PC-3 (cell line): Measurements from ENCODE around the gene PLXNA3. TPM values are rescaled to one million over a fixed set of nuclear protein-coding genes. Genes with fewer than 3 reads are reported as not detected.

ENCODE experiments used
- ATAC-seq: fragments of 200-7000 bp; cut with Tn5 transposase; 2 replicates; pipeline ENCODE4 v1.9.1; 2020; ENCODE audit warnings: mild to moderate bottlenecking, moderate library complexity
- BruUV-seq: library from RNA; stranded (reverse); fragments of 400-500 nt; replicated peaks from 2 replicates; lab custom pipeline; 2021; lab: Mats Ljungman, UMichigan
- CTCF ChIA-PET: fragments of 300-600 bp; sonication (Branson Sonifier 250); formaldehyde crosslinking; loops from one replicate; lab custom pipeline; 2022; ENCODE audit warnings: antibody characterized with exemption; lab: Charles Lee
- POLR2A ChIA-PET: fragments of 300-600 bp; sonication (Branson Sonifier 250); formaldehyde crosslinking; loops from one replicate; lab custom pipeline; 2022; ENCODE audit warnings: antibody characterized with exemption; ENCODE audit not compliant: unreplicated experiment; lab: Charles Lee
- DNase-seq: peaks from one replicate; pipeline ENCODE4 v3.0.0-alpha.2; 2015
- H2AFZ ChIP-seq: fragments of 300-600 bp; sonication (generic); 2 replicates; pipeline ENCODE4 v1.6.0; 2016; ENCODE audit warnings: antibody characterized with exemption, low read length
- H3F3A ChIP-seq: fragments of 300-600 bp; sonication (generic); one replicate; pipeline ENCODE4 v1.6.0; 2017; ENCODE audit warnings: antibody characterized with exemption, low read length, control low read depth, mild to moderate bottlenecking; ENCODE audit not compliant: unreplicated experiment
- H3K27ac ChIP-seq: fragments of 300-600 bp; sonication (generic); 2 replicates; pipeline ENCODE4 v1.5.1; 2016; ENCODE audit warnings: mild to moderate bottlenecking, low read length
- H3K27me3 ChIP-seq: fragments of 300-600 bp; sonication (generic); 2 replicates; pipeline ENCODE4 v1.6.1; 2016; ENCODE audit warnings: low read length, mixed read lengths
- H3K36me3 ChIP-seq: fragments of 300-600 bp; sonication (generic); 2 replicates; pipeline ENCODE4 v1.6.1; 2016; ENCODE audit warnings: low read depth, mixed run types, low read length, mixed read lengths
- H3K4me1 ChIP-seq: fragments of 300-600 bp; sonication (generic); 2 replicates; pipeline ENCODE4 v1.5.1; 2016; ENCODE audit warnings: low read length; ENCODE audit not compliant: insufficient read depth
- H3K4me2 ChIP-seq: fragments of 300-600 bp; sonication (generic); 2 replicates; pipeline ENCODE4 v1.6.0; 2016; ENCODE audit warnings: low read length
- H3K4me3 ChIP-seq: fragments of 300-600 bp; sonication (generic); 2 replicates; pipeline ENCODE4 v1.5.1; 2016; ENCODE audit warnings: mild to moderate bottlenecking, low read length, mixed read lengths
- H3K79me2 ChIP-seq: fragments of 300-600 bp; sonication (generic); 2 replicates; pipeline ENCODE4 v1.6.1; 2017; ENCODE audit warnings: low read length, mixed read lengths
- H3K9ac ChIP-seq: fragments of 300-600 bp; sonication (generic); 2 replicates; pipeline ENCODE4 v1.6.0; 2016; ENCODE audit warnings: mild to moderate bottlenecking, low read length
- H3K9me2 ChIP-seq: fragments of 300-600 bp; sonication (generic); replicated peaks from 2 replicates; pipeline ENCODE4 v1.6.1; 2016; ENCODE audit warnings: mixed run types, low read length, mixed read lengths
- H3K9me3 ChIP-seq: fragments of 300-600 bp; sonication (generic); 2 replicates; pipeline ENCODE4 v1.6.1; 2016; ENCODE audit warnings: low read length, mixed read lengths
- H4K20me1 ChIP-seq: fragments of 300-600 bp; sonication (generic); 2 replicates; pipeline ENCODE4 v1.6.1; 2016; ENCODE audit warnings: low read length, mixed read lengths
- EZH2 ChIP-seq: fragments of 300-600 bp; sonication (generic); IDR thresholded peaks from one replicate; pipeline ENCODE4 v1.6.1; 2017; ENCODE audit warnings: antibody characterized with exemption, mild to moderate bottlenecking, low read length; ENCODE audit not compliant: unreplicated experiment
- EZH2phosphoT487 ChIP-seq: fragments of 300-600 bp; sonication (generic); IDR thresholded peaks from 2 replicates; pipeline ENCODE4 v1.6.1; 2018; ENCODE audit warnings: mild to moderate bottlenecking, antibody characterized with exemption, low read length, borderline replicate concordance
- intact Hi-C: fragments of 100-400 bp; cut with micrococcal nuclease; formaldehyde crosslinking; loops from 2 replicates; pipeline ENCODE4 v1.9.0; 2023
- total RNA-seq: library from RNA; depleted of rRNA; stranded (reverse); fragments of >200 nt; gene quantifications from 2 replicates; pipeline ENCODE4 v1.2.3, GENCODE V29; 2014
- TF ChIP-seq, protein P1 (sequence below): fragments of 300-600 bp; sonication (generic); conservative IDR thresholded peaks from 2 replicates; pipeline ENCODE4 v1.5.1; 2017; ENCODE audit warnings: antibody characterized with exemption, low read depth, mild to moderate bottlenecking, low read length

Gene PLXNA3
- total RNA-seq, 1 experiment from 2014 or later: 5.3 TPM

DNA sequence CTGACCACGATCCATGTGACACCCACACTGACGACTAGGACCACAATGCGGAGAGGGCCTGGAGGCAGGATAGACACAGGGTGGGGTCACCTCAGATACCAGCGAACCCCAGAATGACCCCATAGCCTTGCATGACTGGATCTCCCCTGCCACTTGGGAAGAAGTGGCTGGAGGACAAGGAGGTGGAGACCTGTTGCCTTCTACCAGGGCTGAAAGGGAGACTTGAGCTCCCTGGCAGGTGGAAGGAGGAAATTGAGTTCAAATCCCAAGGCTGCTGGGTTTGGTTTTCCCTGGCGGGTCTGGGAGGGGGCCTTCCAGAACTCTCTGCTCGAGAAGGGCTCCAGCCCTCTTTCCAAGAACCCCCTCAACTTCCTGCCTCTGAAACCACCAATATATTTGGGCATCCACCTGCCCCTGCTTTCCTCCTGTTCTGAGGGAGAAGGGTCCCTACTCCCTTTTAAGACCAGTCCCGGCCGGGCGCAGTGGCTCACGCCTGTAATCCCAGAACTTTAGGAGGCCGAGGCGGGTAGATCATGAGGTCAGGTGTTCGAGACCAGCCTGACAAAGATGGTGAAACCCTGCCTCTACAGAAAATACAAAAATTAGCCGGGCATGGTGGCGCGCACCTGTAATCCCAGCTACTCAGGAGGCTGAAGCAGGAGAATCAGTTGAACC is 54.9 kb downstream of the PLXNA3 start:
- CTCF ChIA-PET: no interaction called here
- no peak overlapping the region for H3K9ac ChIP-seq
- peaks cover 8% of the 10 kb centered on the region for H3K4me1 ChIP-seq
- POLR2A ChIA-PET: no interaction called here
- ATAC-seq (no peak), DNase-seq (no peak)
- H3K27me3 ChIP-seq: no peaks in the 10 kb centered on the region
- no TSS peak for BruUV-seq
- no peaks in the 10 kb centered on the region for H3K9me3 ChIP-seq
- H3K27ac ChIP-seq: no peak overlapping the region
- H3K36me3 ChIP-seq: 0 out of 2 replicates have a peak, but pooled peaks cover 3% of the 10 kb centered on the region
- H3K4me3 ChIP-seq: no peak overlapping the region
- no peaks in the 10 kb centered on the region for H3K9me2 ChIP-seq
- peaks cover 12% of the 10 kb centered on the region for H3K79me2 ChIP-seq
- TF ChIP-seq EZH2phosphoT487: no peak
- TF ChIP-seq, protein P1, sequence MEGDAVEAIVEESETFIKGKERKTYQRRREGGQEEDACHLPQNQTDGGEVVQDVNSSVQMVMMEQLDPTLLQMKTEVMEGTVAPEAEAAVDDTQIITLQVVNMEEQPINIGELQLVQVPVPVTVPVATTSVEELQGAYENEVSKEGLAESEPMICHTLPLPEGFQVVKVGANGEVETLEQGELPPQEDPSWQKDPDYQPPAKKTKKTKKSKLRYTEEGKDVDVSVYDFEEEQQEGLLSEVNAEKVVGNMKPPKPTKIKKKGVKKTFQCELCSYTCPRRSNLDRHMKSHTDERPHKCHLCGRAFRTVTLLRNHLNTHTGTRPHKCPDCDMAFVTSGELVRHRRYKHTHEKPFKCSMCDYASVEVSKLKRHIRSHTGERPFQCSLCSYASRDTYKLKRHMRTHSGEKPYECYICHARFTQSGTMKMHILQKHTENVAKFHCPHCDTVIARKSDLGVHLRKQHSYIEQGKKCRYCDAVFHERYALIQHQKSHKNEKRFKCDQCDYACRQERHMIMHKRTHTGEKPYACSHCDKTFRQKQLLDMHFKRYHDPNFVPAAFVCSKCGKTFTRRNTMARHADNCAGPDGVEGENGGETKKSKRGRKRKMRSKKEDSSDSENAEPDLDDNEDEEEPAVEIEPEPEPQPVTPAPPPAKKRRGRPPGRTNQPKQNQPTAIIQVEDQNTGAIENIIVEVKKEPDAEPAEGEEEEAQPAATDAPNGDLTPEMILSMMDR: no peak
- no peak for TF ChIP-seq EZH2
- H4K20me1 ChIP-seq: no peaks in the 10 kb centered on the region
- no peaks in the 10 kb centered on the region for H3F3A ChIP-seq
- intact Hi-C loops: no loop called here
- no peak overlapping the region for H3K4me2 ChIP-seq
- H2AFZ ChIP-seq: no peak overlapping the region

DNA sequence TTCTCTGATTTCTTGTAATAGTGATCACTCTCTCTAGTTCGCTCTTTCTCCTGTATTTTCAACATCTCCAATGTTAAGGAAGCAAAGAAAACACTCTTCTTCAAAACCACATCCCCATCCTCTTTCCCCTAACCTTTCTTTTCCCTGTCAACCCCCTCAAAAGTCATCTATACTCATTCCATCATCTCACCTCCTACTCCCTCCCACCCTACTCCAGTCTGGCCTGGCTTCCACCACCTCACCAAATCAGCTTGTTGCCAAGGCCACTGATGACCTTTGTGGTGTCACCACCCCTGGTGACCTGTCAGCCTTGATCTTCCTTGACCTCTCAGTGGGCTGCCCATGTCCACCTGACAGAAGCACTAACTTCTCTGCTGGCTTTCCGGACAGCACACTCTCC is 55.6 kb downstream of the PLXNA3 start:
- Histone ChIP-seq H3K9ac (no peak overlapping the region), H3K9me3 (no peaks in the 10 kb centered on the region), H3F3A (no peaks in the 10 kb centered on the region), H3K79me2 (peaks cover 12% of the 10 kb centered on the region), H3K9me2 (no peaks in the 10 kb centered on the region), H3K4me1 (peaks cover 8% of the 10 kb centered on the region), H3K27me3 (no peaks in the 10 kb centered on the region), H4K20me1 (no peaks in the 10 kb centered on the region), H3K4me3 (no peak overlapping the region), H2AFZ (no peak overlapping the region), H3K27ac (no peak overlapping the region), H3K36me3 (0 out of 2 replicates have a peak, but pooled peaks cover 3% of the 10 kb centered on the region), H3K4me2 (no peak overlapping the region)
- ATAC-seq: no peak
- intact Hi-C loops: no loop called here
- TF ChIP-seq EZH2phosphoT487 (no peak), EZH2 (no peak)
- TF ChIP-seq, protein P1: no peak
- no peak for DNase-seq
- BruUV-seq: no TSS peak
- ChIA-PET POLR2A (no interaction called here), CTCF (no interaction called here)
